ENCODE data around the gene MINDY2.

Gene MINDY2, protein sequence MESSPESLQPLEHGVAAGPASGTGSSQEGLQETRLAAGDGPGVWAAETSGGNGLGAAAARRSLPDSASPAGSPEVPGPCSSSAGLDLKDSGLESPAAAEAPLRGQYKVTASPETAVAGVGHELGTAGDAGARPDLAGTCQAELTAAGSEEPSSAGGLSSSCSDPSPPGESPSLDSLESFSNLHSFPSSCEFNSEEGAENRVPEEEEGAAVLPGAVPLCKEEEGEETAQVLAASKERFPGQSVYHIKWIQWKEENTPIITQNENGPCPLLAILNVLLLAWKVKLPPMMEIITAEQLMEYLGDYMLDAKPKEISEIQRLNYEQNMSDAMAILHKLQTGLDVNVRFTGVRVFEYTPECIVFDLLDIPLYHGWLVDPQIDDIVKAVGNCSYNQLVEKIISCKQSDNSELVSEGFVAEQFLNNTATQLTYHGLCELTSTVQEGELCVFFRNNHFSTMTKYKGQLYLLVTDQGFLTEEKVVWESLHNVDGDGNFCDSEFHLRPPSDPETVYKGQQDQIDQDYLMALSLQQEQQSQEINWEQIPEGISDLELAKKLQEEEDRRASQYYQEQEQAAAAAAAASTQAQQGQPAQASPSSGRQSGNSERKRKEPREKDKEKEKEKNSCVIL

GRCh38 chr15:58770857-58771620, at the start of gene MINDY2:
Gene MINDY2, plus strand, starts transcription at chr15:58771302. Its CDS starts 94 bp downstream, at chr15:58771396.
- H3K27ac ChIP-seq, result peak within 1 kb of the TSS; percentile 71 to 99 (median 94)
- H3K4me3 ChIP-seq, result peak within 1 kb of the TSS; percentile 73 to 98 (median 87)

DNA sequence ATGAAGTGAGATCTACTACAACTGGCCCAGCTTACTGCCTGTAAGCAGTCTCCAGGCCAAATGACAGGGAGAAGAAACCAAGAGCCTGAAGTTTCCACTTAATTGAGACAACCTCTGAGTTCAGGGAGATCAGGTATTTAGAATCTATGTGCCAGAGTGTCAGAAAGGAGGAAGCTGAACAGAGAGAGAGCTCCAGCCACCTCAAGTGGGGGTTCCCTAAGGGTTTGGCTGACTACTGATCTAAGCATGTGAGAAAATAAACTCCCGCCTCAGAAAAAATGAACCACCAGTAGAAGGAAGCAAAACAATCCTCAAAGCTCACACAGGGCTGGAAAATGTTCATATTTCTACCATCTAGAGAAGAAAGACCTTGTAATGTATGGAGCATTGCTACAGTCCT, 46.6 kb upstream of the MINDY2 start:
- Histone ChIP-seq H3K4me3 (no peak overlapping the region), H3K27ac (peak overlapping the region in 5 of 21 experiments; percentile 11 to 59 (median 31))

GRCh38 chr15:58726867-58727266, 44.2 kb upstream of the MINDY2 start:
- no peak overlapping the region for H3K27ac ChIP-seq
- H3K4me3 ChIP-seq, result no peak overlapping the region

DNA sequence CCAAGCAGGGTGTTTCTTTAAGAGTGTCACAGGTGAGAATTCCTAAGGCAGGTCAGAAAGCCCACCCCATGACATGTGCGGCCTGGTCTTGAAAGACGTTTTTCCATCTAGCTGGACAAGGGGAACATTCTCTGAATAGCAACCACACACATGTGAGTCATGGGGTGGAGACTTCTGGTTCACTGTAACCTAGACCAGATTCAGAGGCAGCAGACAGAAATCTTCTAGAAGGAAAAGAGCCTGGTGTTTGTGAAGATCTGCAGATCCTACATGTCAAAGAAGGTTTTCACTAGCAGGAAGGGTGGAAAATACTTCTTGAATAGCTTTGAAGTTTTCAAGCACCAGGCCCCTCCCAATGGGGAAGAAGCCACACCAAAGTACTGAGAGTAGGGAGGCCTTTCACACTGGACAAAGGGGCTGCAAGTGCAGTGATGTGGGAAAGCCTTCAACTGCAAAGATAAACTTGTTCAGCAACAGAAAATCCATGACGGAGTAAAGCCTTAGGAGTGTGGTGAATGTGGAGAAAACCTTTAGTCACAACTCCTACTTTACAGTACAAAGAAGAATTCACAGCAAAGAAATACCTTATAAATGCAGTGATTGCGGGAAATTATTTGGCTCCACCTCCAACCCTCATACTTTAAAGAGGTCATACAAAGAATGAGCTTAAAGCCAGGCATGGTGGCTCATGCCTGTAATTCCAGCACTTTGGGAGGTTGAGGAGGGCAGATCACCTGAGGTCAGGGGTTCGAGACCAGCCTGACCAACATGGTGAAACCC, 39.2 kb upstream of the MINDY2 start:
- H3K27ac ChIP-seq, result peak overlapping the region in 12 of 21 experiments; percentile 9 to 59 (median 43)
- H3K4me3 ChIP-seq, result no peak overlapping the region

DNA sequence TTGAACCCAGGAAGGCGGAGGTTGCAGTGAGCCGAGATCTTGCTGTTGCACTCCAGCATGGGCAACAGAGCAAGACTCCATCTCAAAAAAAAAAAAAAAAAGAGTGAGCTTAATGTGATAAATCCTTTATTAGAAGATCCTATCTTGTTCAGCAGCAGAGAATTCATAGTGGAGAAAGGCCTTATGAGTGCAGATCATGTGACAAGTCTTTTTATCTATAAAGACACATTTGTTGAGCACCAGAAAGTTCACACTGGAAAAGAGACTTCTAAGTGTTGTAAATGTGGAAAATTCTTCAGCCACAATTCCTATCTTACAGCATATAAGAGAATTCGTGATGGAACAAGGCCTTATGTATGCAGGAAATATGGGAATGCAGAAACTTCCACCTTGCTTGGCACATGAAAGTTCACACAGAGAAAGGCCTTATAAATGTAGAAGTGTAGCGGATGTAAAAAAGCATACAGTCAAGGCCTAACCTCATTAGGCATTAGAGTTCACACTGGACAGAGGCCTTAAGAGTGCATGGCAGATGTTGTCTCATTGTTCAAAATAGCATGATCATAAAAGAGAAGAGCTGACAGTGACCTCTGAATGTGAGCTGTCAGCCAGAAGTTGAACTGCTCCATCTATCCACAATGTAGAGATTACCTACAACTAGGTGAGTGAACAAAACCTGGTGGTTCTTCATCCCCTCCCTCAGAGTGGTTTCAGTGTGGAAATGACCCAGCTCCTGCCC, 38.3 kb upstream of the MINDY2 start:
- Histone ChIP-seq H3K4me3 (no peak overlapping the region), H3K27ac (peak overlapping the region in 7 of 21 experiments; percentile 41 to 59 (median 49))

- Histone ChIP-seq H3K4me3 (no peak overlapping the region), H3K27ac (no peak overlapping the region)
Measured at GRCh38 chr15:58734859-58735258, 36.2 kb upstream of the MINDY2 start.

DNA sequence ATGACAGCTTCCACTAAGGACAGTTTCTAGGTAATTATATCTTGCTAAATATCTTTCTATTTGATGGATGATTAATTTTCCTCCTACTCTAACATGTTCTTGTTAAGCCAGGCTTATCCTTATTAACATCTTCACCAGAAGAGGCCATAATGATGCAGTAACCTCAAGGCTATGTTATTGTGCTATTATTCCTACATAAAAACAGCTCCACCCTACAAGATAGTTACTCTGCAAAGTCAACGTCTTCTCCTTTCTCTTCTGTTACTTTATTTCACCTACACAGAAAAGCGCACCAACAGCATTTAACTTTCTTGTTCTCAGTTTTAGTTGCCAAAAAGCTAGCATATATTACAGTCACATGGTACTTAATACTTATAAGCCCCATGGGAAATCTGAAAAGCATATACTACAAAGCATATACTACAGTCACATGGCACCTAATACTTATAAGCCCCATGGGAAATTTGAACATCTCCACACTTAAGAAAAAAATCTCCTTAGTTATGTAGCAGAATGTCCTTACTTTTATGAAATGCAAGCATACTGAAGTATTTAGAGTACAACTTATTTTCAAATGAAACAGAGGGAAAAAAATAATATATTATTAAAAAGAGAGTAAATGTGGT, 35.0 kb upstream of the MINDY2 start:
- Histone ChIP-seq H3K27ac (peak overlapping the region in 1 of 21 experiments; percentile 28), H3K4me3 (no peak overlapping the region)

- Histone ChIP-seq H3K27ac (no peak overlapping the region), H3K4me3 (no peak overlapping the region)
Measured at GRCh38 chr15:58737298-58737697, 33.8 kb upstream of the MINDY2 start.

DNA sequence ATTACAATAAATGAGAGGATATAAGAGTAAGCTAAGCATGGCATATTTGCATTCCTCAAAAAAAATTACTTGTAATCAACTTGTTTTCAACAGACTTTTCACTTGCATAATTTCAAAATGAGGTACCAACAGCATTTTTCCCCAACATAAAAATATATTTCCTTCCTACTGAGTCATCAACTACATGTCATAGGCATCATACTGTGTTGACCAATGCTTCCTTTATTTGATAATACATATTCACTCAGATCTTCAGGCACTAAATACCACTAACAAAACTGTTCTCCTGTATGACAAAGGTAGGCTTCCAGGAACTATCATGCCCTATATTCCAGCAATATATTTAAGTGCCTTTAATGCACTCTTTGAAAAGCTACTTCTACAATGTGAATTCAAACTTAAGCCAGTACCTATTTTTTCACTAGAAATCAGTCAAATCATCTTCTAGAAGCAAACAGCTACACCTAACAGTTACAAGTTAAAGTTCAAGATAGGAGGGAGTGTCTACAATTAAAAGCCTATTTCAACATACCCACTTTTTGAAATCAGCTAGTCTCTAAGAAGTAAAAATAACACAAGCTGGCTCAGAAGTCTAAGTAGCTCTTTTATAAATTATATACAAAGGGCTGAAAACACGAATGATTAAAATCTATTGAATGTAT, 32.9 kb upstream of the MINDY2 start:
- H3K27ac ChIP-seq, result no peak overlapping the region
- no peak overlapping the region for H3K4me3 ChIP-seq

GRCh38 chr15:58740436-58740835, 30.7 kb upstream of the MINDY2 start:
- no peak overlapping the region for H3K27ac ChIP-seq
- no peak overlapping the region for H3K4me3 ChIP-seq

- no peak overlapping the region for H3K27ac ChIP-seq
- H3K4me3 ChIP-seq, result no peak overlapping the region
Measured at GRCh38 chr15:58741032-58741431, 30.1 kb upstream of the MINDY2 start.

DNA sequence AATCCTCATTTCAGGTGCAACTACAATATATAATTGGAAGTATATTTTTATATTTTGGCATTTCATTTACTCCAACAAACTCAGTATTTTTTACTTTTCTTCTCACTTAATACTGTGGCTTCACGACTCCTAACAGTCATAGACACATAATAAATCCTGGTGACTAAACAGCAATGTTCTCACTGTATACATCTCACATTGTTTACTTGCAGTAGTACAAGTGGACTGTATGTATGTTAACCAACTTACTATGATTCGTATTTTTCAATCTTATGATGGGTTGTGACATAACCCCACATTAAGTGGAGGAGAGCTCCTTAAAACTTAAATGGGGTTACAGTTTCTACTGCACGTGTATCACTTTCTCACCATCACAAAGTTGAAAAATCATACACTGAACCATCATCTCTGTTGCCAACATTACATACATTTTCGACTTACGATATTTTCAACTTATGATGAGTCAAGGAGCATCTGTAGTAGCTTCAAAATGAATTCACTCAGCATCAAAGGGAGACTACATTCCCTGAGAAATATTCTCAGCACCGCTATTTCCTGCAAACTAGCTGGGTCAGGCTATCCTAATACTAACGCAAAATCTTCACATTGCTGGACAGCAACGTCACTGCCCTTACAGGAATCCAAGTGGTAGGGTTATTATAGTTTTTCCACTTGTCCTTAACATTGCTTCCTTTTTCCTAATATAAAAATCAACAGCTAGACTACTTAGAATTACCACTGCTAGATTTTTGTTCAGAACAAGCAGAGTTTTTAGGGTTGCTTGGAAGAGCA, 28.9 kb upstream of the MINDY2 start:
- Histone ChIP-seq H3K4me3 (no peak overlapping the region), H3K27ac (peak overlapping the region in 1 of 21 experiments; percentile 5)

DNA sequence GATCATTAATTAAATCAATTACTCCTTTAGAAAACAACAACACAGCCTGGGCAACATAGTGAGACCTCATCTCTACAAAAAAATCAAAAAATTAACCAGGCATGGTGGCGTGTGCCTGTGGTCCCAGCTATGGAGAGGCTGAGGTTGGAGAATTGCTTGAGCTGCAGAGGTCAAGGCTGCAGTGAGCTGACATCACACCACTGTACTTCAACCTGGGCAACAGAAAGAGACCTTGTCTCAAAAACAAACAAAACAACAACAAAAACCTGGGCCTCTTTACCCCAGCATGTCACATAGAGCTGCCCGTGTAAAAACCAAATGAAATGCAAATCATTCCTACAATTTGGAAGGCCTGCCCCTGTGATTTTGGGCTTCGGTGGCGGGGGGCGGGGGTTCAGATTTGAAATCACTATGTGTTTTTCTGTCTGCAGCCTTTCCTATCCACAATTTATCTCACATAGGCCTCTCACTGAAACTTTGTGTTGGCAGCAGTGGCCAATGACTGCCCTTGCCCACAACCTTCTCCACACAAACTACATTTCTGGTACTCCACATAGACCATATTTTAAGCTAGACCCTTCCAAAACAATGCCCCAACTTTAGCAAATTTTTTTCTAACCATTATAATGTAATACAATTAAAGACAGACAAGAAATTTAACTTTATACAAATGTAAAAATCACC, 28.1 kb upstream of the MINDY2 start:
- peak overlapping the region in 1 of 21 experiments; percentile 5 for H3K27ac ChIP-seq

DNA sequence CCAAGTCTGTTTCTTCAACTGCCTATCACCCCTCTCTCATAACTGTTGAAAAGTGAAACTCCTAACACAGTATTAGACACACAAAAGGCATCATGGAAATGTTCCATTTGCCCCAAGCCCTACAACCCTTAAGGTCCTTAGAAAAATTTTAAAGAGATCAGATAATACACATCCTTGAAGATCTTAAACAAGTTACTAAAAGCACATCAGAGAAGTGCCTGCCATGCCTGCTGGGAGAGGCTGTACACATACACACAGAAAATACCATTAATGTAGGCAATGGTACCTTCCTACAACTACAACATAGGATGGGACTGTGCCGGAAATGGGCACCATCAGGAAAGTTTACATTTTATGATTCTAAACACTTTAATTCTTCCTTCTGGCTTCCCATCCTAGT, 24.9 kb upstream of the MINDY2 start:
- Histone ChIP-seq H3K27ac (no peak overlapping the region), H3K4me3 (no peak overlapping the region)

More for the DNA sequence above, 28.1 kb upstream of the MINDY2 start:
- H3K4me3 ChIP-seq, result no peak overlapping the region

GRCh38 chr15:58748040-58748851, 22.9 kb upstream of the MINDY2 start:
- Histone ChIP-seq H3K27ac (peak overlapping the region in 20 of 21 experiments; percentile 85 to 98 (median 95)), H3K4me3 (peak overlapping the region; percentile 80 to 94 (median 91))

Measured in skin epidermis (tissue), 12 donors.